T-helper 2 cell treated with Interferon-gamma antibody and Interleukin-4, amounts not matched to agents 5 μg/mL and 100 μg/mL, for 36 hours (primary cell): ENCODE data around the gene ACOT8.

Experiments
- DNase-seq: peaks from one replicate; pipeline ENCODE4 v3.0.0; 2021; ENCODE audit warnings: low spot score
- H3K27ac Mint-ChIP-seq: one replicate; pipeline ENCODE4 v1.8.0; 2021; ENCODE audit warnings: mild to moderate bottlenecking, mixed read lengths
- H3K27me3 Mint-ChIP-seq: one replicate; pipeline ENCODE4 v1.8.0; 2021; ENCODE audit warnings: low read depth, mixed read lengths
- H3K36me3 Mint-ChIP-seq: one replicate; pipeline ENCODE4 v1.8.0; 2021; ENCODE audit warnings: low read depth, mixed read lengths
- H3K4me1 Mint-ChIP-seq: one replicate; pipeline ENCODE4 v1.8.0; 2021; ENCODE audit warnings: low read depth, mixed read lengths
- H3K4me3 Mint-ChIP-seq: one replicate; pipeline ENCODE4 v1.8.0; 2022; ENCODE audit warnings: mild to moderate bottlenecking, moderate library complexity, mixed read lengths
- H3K9me3 Mint-ChIP-seq: one replicate; pipeline ENCODE4 v1.8.0; 2021; ENCODE audit warnings: mixed read lengths

ACOT8 gene

GRCh38 chr20:45892049-45892825, 35.0 kb upstream of the ACOT8 start:
- H3K4me1 Mint-ChIP-seq, result peaks cover 23% of the 10 kb centered on the region
- no peaks in the 10 kb centered on the region for H3K27me3 Mint-ChIP-seq
- H3K36me3 Mint-ChIP-seq, result peaks cover 6% of the 10 kb centered on the region
- peak overlapping the region; percentile 92 for H3K4me3 Mint-ChIP-seq
- DNase-seq, result no peak
- no peaks in the 10 kb centered on the region for H3K9me3 Mint-ChIP-seq
- H3K27ac Mint-ChIP-seq, result peak overlapping the region; percentile 80

GRCh38 chr20:45890985-45891983, 34.1 kb upstream of the ACOT8 start, which contains the start of the genes CTSA and NEURL2:
Gene CTSA, plus strand, starts transcription at chr20:45891335. Its CDS starts 234 bp downstream, at chr20:45891569.
Gene NEURL2, minus strand, starts transcription at chr20:45891208. Its CDS starts 217 bp downstream, at chr20:45890991.
- peaks cover 6% of the 10 kb centered on the region for H3K36me3 Mint-ChIP-seq
- peaks cover 24% of the 10 kb centered on the region for H3K4me1 Mint-ChIP-seq
- no peaks in the 10 kb centered on the region for H3K9me3 Mint-ChIP-seq
- peak within 1 kb of the TSS; percentile 80 for H3K27ac Mint-ChIP-seq
- DNase-seq, result peak; percentile 86
- peak within 1 kb of the TSS; percentile 92 for H3K4me3 Mint-ChIP-seq
- H3K27me3 Mint-ChIP-seq, result no peaks in the 10 kb centered on the region

GRCh38 chr20:45890077-45890984, 33.1 kb upstream of the ACOT8 start:
- Mint-ChIP-seq H3K36me3 (peaks cover 7% of the 10 kb centered on the region), H3K4me3 (peak overlapping the region; percentile 92), H3K4me1 (peaks cover 27% of the 10 kb centered on the region), H3K27ac (peak overlapping the region; percentile 52), H3K9me3 (no peaks in the 10 kb centered on the region), H3K27me3 (no peaks in the 10 kb centered on the region)
- peak; percentile 40 for DNase-seq

- Mint-ChIP-seq H3K4me1 (peaks cover 32% of the 10 kb centered on the region), H3K27ac (no peak overlapping the region), H3K36me3 (peaks cover 12% of the 10 kb centered on the region), H3K9me3 (no peaks in the 10 kb centered on the region), H3K27me3 (no peaks in the 10 kb centered on the region), H3K4me3 (no peak overlapping the region)
- no peak for DNase-seq
These were observed 31.5 kb upstream of the ACOT8 start for GRCh38 chr20:45888681-45889080.

- DNase-seq, result no peak
- no peak within 1 kb of the TSS for H3K27ac Mint-ChIP-seq
- H3K9me3 Mint-ChIP-seq, result no peaks in the 10 kb centered on the region
- H3K27me3 Mint-ChIP-seq, result no peaks in the 10 kb centered on the region
- H3K36me3 Mint-ChIP-seq, result peaks cover 25% of the 10 kb centered on the region
- no peak within 1 kb of the TSS for H3K4me3 Mint-ChIP-seq
- H3K4me1 Mint-ChIP-seq, result peaks cover 38% of the 10 kb centered on the region
These were observed 30.1 kb upstream of the ACOT8 start, which contains the start of gene SPATA25 for GRCh38 chr20:45887346-45887715. Gene SPATA25, minus strand, starts transcription at chr20:45887622. Its CDS starts 32 bp downstream, at chr20:45887590.

- H3K4me1 Mint-ChIP-seq, result peaks cover 38% of the 10 kb centered on the region
These were observed 29.6 kb upstream of the ACOT8 start for GRCh38 chr20:45886590-45887345.

GRCh38 chr20:45883100-45883469, 25.9 kb upstream of the ACOT8 start:
- H3K27me3 Mint-ChIP-seq, result no peaks in the 10 kb centered on the region
- H3K4me1 Mint-ChIP-seq, result peaks cover 37% of the 10 kb centered on the region
- DNase-seq, result no peak
- H3K4me3 Mint-ChIP-seq, result peak overlapping the region; percentile 64
- H3K36me3 Mint-ChIP-seq, result peaks cover 34% of the 10 kb centered on the region
- H3K9me3 Mint-ChIP-seq, result no peaks in the 10 kb centered on the region
- H3K27ac Mint-ChIP-seq, result no peak overlapping the region

More at GRCh38 chr20:45886590-45887345, 29.6 kb upstream of the ACOT8 start:
- Mint-ChIP-seq H3K27ac (no peak overlapping the region), H3K9me3 (no peaks in the 10 kb centered on the region), H3K4me3 (no peak overlapping the region), H3K27me3 (no peaks in the 10 kb centered on the region), H3K36me3 (peaks cover 27% of the 10 kb centered on the region)
- no peak for DNase-seq

- Mint-ChIP-seq H3K27ac (no peak overlapping the region), H3K4me3 (peak overlapping the region; percentile 64), H3K9me3 (no peaks in the 10 kb centered on the region), H3K4me1 (peaks cover 37% of the 10 kb centered on the region), H3K27me3 (no peaks in the 10 kb centered on the region), H3K36me3 (peaks cover 31% of the 10 kb centered on the region)
- no peak for DNase-seq
These were observed 25.4 kb upstream of the ACOT8 start for GRCh38 chr20:45882469-45883099.

- Mint-ChIP-seq H3K27me3 (no peaks in the 10 kb centered on the region), H3K36me3 (peaks cover 30% of the 10 kb centered on the region), H3K4me3 (peak within 1 kb of the TSS; percentile 89), H3K27ac (peak within 1 kb of the TSS; percentile 87), H3K4me1 (peaks cover 34% of the 10 kb centered on the region), H3K9me3 (no peaks in the 10 kb centered on the region)
- peak; percentile 97 for DNase-seq
These were observed 24.0 kb upstream of the ACOT8 start, which contains the start of gene ZSWIM1 for GRCh38 chr20:45880988-45881788. Gene ZSWIM1, plus strand, starts transcription at chr20:45881227. Its CDS starts 1,366 bp downstream, at chr20:45882593.

- H3K4me1 Mint-ChIP-seq, result peaks cover 24% of the 10 kb centered on the region
These were observed 21.0 kb upstream of the ACOT8 start for GRCh38 chr20:45878076-45878761.

GRCh38 chr20:45874576-45874975, 17.4 kb upstream of the ACOT8 start:
- H3K4me1 Mint-ChIP-seq, result peaks cover 5% of the 10 kb centered on the region
- DNase-seq, result no peak
- H3K36me3 Mint-ChIP-seq, result peaks cover 8% of the 10 kb centered on the region
- H3K9me3 Mint-ChIP-seq, result no peaks in the 10 kb centered on the region
- H3K27ac Mint-ChIP-seq, result no peak overlapping the region
- no peak overlapping the region for H3K4me3 Mint-ChIP-seq
- no peaks in the 10 kb centered on the region for H3K27me3 Mint-ChIP-seq

More at GRCh38 chr20:45878076-45878761, 21.0 kb upstream of the ACOT8 start:
- H3K9me3 Mint-ChIP-seq, result no peaks in the 10 kb centered on the region
- H3K27ac Mint-ChIP-seq, result no peak overlapping the region
- H3K27me3 Mint-ChIP-seq, result no peaks in the 10 kb centered on the region
- DNase-seq, result no peak
- peaks cover 21% of the 10 kb centered on the region for H3K36me3 Mint-ChIP-seq
- H3K4me3 Mint-ChIP-seq, result no peak overlapping the region
